C4-2B (cell line): Measurements from ENCODE around the gene PHF13.

Source experiments
- CTCF ChIP-seq: fragments of 450-650 bp; conservative IDR thresholded peaks from 2 replicates; pipeline ENCODE4 v1.5.1; 2017; ENCODE audit warnings: mild to moderate bottlenecking
- ZFX ChIP-seq: fragments of 450-650 bp; IDR thresholded peaks from 2 replicates; pipeline ENCODE4 v1.6.1; 2017

GRCh38 chr1:6645018-6645417, 31.5 kb downstream of the PHF13 start:
- no peak for TF ChIP-seq CTCF
- TF ChIP-seq ZFX: no peak
